Subcutaneous adipose tissue (tissue), 4 donors: ENCODE measurements around the gene NKX2-4. TPM values are rescaled to one million over a fixed set of nuclear protein-coding genes. Genes with fewer than 3 reads are reported as not detected.

Experiments
- total RNA-seq, 4 donors: library from RNA; depleted of rRNA; stranded (reverse); fragments of >200 nt; gene quantifications; one replicate each; pipeline ENCODE4 v1.1.0, GENCODE V29; 2016
- TF ChIP-seq, protein P1 (sequence below): fragments of 450-650 bp; IDR thresholded peaks from one replicate; pipeline ENCODE4 v1.5.1; 2016; ENCODE audit warnings: low read depth, mild to moderate bottlenecking, control low read depth, antibody characterized with exemption, moderate library complexity

The NKX2-4 gene
- total RNA-seq, 4 donors from 2014 or later = not detected

DNA sequence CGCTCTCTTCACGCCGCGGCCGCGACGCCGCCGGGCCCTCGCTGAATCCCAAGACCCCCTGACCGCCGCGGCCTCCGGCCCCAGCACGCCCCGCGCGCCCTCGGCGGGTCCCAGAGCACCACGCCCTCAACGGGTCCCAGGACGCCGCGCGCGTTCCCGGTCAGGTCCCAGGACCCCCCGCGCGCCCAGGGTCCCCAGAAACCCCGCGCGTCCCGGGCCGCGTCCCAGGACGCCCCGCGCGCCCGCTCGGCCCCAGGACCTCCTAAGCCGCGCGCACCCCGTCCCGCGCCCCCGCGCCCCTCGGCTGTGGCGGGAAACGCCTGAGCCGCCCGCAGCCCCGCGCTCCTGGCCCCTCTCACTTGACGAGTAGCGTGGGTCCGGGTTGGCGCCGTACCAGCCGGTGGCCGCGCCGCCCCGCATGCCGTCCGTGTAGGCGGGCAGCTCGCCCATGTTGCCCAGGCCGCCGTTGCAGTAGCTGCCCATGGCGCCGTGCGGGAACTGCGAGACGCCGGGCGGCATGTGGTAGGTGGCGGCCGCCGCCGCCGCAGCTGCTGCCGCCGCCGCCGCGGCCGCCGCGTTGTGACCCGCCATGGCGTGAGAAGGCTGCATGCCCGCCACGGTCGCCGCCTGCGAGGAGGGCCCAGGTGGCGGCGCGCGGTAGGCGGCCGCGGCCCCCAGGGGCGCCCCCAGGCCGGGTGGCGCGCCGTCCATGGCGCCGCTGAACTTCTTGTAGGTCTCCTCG is 556 bp downstream of the NKX2-4 start:
- TF ChIP-seq, protein P1, sequence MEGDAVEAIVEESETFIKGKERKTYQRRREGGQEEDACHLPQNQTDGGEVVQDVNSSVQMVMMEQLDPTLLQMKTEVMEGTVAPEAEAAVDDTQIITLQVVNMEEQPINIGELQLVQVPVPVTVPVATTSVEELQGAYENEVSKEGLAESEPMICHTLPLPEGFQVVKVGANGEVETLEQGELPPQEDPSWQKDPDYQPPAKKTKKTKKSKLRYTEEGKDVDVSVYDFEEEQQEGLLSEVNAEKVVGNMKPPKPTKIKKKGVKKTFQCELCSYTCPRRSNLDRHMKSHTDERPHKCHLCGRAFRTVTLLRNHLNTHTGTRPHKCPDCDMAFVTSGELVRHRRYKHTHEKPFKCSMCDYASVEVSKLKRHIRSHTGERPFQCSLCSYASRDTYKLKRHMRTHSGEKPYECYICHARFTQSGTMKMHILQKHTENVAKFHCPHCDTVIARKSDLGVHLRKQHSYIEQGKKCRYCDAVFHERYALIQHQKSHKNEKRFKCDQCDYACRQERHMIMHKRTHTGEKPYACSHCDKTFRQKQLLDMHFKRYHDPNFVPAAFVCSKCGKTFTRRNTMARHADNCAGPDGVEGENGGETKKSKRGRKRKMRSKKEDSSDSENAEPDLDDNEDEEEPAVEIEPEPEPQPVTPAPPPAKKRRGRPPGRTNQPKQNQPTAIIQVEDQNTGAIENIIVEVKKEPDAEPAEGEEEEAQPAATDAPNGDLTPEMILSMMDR = no peak

DNA sequence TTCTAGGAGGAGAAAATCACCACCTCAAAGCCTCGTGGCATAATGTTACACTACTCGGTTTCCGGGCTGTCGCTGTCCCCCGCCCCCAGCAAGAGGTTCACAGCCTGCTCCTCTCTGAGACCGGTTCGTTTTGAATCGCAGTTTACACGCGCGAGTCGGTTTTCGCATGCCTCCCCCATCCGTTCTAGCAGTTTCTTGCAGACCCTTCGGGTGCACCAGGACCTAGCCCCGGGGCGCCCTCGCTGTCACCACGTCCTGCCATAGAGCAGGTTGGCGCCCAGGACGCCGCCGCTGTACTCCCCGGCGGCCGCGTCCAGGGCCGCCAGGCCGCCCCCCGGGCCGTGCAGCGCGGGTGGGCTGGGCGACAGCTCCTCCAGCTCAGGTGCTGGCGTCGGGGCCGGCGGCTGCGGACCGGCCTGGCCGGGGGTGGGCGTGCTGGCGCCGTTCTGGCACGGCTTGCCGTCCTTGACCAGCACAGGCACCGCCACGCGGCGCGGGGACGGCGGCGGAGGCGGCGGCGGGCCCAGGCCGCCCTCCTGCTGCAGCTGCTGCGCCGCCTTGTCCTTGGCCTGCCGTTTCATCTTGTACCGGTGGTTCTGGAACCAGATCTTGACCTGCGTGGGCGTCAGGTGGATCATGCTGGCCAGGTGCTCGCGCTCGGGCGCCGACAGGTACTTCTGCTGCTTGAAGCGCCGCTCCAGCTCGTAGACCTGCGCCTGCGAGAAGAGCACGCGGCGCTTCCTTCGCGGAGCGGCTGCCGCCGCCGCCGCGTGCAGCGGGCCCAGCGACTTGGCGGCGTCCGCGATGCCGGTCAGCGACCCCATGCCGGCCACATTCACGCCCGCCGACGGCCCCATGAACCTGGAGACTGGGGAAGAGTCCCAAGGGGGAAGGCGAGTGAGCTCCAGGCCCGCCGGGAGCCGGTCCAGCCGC is 1.4 kb downstream of the NKX2-4 start:
- TF ChIP-seq, protein P1 = no peak

DNA sequence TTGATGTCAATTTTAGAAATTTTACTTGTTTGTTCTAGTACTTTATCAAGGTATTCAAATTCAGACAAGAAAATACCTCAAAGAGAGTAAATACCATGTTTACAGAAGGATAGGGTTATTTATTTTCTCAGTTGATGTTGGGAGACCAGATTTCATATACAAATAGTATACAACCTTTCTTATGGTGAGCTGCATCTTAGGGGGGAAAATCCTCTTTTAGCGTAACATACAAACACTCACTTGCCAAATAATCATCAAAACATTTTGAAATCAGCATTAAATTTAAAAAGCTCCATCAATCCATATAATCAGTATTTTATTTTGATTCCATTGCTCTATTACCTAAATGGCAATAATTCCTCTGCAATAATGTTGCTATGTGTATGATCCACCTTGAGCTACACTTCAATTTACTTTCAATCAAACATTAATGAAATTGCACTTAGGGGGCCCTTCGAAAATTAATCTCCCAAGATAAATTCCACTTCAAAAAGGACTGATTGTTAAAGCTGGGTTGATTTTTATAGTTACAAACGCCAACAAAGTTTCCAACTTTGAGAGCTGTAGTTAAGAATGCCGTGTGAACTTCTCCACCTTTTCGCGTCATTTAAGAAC is 2.2 kb downstream of the NKX2-4 start:
- TF ChIP-seq, protein P1 = no peak

GRCh38 chr20:21394551-21394950 is 2.8 kb downstream of the NKX2-4 start:
- TF ChIP-seq, protein P1 = no peak

- TF ChIP-seq, protein P1 = no peak
Measured at GRCh38 chr20:21393816-21394519, 3.4 kb downstream of the NKX2-4 start.

- TF ChIP-seq, protein P1 = no peak
Measured at GRCh38 chr20:21393166-21393565, 4.2 kb downstream of the NKX2-4 start.
